Stimulated activated CD8-positive, alpha-beta memory T cell treated with anti-CD3 and anti-CD28 coated beads, Interleukin-7, amount 100 ng/mL, for 1 hour (primary cell): Measurements from ENCODE around the gene CFAP46.
"Not testable (repeated sequence)": the region's sequence is repeated elsewhere in the genome, so short reads cannot be mapped to it uniquely, and the experiment has no call there.

Experiments used
- DNase-seq, 2 donors: peaks; one replicate each; pipeline ENCODE4 v3.0.0-alpha.2; 2020; ENCODE audit warnings: low read depth in 2 of 2

The CFAP46 gene

DNA sequence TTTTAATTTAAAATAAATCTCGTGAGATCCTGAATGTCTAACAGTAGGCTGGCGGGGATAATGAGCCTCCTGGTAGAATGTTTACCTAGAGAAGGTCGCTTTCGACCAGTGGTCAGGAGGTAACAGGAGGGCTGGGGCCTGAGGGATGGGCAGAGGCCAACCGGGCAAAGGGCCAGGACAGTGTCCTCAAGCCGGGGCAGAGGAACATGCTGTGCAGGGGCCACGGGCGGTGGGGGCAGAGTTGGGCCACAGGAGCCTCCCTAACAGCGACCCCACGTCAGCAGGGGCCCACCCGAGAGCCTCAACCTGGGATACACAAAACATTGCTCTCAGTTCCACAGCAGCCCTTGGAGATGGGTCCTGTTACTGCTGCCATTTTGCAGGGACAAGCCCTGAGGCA lies 14.5 kb downstream of the CFAP46 start:
- DNase-seq, result no peak

DNA sequence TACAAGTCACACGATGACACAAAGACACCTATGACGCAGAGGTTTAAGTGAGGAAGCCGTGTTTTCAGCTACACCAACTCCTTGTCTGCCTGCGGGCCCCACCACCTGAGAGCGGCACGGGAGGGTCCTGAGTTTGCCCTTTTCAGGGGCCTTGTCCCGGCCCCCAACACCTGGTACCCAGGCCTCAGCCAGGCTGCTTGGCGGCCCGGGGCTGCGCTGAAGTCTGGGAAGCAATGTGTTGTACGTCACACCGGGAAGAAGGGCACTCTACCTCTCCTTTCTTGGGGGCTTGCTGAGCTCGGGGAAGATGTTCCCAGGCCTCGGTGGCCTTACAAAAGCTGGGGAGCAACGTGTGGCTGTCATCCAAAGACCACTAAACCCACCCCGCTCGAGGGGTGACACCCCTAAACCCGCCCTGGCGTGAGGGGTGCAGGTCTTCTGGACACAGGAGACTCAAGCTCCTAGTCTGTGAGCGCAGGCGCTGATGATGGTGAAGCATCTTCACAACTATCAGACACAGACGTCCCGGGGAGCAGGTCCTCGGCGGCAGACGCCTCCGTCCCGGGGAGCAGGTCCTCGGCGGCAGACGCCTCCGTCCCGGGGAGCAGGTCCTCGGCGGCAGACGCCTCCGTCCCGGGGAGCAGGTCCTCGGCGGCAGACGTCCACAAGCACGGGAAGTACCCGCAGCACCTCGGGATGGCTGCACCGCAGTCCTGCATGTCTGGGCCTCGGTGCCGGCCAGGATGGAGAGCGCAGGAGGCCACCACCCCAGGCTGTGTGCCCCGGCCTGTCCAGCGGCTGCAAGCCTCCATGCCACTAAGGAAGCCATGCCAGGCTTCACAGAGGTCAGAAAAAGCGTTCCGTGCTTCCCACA lies 15.4 kb downstream of the CFAP46 start:
- no peak for DNase-seq

DNA sequence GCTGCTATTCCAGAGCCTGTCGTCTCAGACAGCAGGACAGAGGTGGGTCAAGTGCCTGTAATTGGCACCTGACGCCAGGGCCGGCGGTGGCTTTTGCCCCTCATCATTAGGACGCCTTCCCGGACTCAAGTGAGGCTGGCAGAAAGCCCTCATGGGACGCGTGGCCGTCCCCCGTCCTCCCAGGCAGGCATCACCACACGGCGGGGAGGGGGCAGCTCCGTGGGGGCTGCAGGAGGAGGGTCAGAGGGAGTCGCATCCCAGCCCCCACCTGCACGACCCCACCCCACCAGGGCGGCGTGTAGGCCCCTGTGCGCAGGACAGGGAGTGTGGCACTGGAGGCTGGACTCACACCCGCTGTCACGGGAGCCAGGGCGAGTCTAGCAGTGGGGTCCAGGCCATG lies 16.3 kb downstream of the CFAP46 start:
- no peak for DNase-seq

DNA sequence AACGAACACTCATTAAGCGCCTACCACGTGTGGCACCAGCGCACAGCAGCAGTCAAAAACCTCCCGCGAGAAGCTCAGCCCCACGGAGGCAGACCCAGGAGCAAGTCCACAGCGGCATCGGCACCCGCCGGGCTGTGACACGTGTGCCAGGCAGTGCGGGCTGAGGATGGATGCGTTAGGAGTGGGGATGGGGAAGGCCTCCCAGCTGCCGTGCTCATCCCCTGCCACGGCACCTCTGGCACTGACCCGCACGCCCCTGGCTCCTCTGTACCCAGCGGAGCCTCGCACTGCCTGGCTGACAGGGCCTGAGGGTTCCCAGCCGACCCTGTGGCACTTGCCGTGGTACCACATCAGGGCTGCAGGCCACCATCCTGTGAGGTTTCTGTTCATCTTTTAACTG lies 16.8 kb downstream of the CFAP46 start:
- DNase-seq, result no peak

DNA sequence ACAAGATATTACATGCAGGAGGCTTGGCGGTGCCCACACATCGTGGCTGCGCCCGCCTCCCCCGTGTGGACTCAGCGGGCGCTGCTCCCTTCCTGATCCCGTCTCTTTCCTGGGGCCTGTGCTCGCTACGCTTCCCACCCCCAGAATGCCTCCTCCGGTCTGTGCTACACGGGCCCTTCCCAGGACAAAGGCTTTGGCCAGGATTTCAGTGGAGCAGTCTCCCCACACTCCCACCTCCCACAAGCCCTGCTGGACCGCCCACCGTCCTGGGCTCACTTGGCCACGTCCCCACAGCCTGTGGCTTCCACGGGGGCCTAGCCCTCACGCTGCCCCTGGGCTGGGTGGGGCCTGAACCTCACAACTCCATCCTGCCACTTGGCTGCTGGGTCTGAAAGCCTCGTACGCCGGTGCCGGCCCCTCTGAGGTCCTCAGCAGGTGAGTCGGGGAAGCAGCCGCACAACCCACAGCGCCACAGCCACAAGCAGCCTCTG lies 17.3 kb downstream of the CFAP46 start:
- no peak for DNase-seq

DNA sequence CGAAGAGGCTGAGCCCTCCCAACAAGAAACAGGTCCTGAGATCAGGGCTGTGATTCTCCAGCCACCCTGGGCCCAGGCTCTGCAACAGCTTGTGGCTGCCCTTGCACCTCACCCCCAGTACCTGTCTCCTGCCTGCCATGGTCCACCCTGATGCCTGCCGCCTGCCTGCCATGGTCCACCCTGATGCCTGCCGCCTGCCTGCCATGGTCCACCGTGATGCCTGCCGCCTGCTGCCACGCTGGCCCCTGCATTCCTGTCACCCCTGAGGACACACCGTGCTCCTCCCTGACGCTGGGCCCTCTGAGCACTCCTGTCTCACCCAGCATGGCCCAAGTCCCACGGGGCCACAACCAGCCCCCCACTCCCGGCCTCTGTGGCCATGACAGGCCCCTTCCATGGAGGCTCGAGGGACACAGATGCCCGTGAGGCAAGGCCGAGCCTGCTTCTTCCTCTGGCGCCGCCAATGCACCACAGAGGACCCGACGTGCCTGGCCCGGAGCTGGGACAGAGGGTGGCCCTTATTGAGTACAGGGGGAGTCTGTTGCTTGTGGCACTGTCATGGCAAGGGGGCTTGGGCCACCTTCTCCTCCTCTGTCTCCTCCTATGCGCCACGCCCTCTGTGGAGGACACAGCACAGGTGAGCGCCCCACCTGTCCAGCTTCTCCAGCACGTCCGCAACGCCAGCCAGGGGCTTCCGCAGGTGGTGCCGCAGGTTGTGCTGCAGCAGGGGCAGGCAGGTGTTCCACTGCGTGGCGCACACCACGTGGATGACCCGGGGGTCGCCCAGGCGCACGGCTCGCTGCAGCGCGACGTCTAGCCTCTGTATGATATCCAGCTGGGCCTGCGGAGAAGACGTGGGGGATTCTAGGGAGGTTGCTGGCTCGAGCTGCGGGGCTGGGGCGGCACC lies 18.1 kb downstream of the CFAP46 start:
- DNase-seq, result no peak

DNA sequence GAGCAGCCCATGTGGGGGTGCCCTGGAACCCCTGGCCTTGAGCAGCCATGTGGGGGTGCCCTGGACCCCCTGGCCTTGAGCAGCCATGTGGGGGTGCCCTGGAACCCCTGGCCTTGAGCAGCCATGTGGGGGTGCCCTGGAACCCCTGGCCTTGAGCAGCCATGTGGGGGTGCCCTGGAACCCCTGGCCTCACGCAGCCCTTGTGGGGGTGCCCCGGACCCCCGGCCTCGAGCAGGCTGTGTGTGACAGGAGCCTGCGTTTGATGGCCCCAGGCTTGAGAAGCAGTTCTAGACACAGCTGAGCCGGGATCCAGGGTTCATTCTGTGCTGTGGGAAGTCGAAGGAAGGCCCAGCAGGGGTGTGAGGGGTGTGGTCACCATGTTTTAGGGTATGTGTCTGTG lies 19.0 kb downstream of the CFAP46 start:
- DNase-seq, result not testable (repeated sequence)

DNA sequence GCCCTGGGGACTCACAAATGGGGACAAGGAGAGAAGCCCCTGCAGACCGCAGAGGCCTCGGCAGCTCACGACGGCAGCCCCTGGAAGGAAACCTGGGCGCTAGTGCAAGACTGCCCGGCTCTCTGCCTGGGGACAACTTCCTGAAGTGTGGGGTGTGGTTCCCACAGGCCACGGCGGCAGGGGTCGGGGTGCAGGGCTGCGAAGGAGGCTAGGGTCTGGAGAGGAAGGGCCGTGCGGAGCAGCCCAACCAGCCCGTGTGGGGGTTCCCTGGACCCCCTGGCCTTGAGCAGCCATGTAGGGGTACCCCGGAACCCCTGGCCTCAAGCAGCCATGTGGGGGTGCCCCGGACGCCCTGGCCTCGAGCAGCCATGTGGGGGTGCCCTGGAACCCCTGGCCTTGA lies 19.5 kb downstream of the CFAP46 start:
- DNase-seq, result no peak

DNA sequence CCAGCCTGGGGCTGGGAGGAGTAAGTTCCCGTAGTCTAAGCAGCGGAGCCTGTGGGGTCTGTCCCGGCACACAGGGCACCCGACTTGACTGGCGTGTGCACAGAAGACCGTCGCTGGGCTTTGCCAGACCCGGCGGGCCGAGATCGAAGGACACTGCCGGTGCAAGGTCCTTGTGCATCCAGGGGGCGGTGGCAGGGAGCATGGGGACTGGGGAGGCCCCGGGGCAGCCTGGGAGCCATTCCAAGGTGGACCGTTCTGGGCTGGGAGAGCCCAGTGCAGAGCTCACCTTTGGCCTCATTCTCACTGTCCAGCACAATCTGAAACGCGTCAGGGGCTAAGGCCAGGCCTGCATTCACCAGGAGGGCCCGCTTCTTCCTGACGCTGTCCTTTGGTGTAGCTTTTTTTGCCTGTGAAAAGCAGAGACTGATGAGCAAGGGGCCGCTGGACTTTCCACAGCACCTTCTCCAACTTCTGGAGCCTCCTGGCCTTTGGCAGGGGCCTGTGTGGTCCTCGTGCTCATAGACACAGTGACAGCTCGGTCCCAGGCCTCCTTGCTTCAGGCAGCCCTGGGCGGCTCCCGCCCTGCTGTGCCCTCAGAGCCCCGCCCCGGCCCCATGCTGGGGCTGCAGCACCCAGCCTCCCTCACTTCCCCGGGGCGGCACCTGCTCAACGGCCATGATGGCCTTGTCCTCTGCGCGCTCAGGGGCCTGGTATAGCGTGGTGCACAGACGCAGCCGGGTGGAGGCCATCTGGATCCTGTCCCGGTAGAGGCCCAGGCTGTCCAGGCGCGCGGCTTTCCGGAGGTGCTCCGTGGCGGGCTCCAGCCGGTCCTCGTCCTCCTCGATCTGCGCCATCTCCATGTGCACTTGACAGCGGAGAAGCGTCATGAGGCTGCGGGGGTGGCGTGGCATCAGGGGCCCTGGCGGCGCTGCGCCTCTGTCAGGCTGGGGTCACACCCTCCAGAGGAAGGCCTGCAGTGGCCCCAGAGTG lies 20.3 kb downstream of the CFAP46 start:
- DNase-seq, result no peak

DNA sequence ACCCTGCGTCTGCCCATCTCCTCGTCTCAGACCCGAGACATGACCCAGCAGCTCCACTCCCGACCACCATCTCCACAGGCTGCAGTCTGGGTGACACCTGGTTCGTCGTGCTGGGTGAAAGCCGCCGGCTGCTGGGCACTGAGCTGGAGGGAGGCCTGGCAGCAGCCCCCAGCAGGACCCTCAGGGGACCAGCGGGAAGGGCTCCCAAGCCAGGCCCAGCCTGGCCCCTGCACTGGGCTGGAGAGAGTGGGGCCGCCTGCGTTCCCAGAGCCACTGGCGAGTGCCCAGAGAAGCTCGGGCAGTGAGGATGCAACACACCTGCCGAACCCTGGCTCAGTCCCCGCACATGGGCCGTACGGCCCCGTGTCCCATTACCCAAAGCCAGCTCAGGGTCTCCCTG lies 21.3 kb downstream of the CFAP46 start:
- DNase-seq, result no peak

DNA sequence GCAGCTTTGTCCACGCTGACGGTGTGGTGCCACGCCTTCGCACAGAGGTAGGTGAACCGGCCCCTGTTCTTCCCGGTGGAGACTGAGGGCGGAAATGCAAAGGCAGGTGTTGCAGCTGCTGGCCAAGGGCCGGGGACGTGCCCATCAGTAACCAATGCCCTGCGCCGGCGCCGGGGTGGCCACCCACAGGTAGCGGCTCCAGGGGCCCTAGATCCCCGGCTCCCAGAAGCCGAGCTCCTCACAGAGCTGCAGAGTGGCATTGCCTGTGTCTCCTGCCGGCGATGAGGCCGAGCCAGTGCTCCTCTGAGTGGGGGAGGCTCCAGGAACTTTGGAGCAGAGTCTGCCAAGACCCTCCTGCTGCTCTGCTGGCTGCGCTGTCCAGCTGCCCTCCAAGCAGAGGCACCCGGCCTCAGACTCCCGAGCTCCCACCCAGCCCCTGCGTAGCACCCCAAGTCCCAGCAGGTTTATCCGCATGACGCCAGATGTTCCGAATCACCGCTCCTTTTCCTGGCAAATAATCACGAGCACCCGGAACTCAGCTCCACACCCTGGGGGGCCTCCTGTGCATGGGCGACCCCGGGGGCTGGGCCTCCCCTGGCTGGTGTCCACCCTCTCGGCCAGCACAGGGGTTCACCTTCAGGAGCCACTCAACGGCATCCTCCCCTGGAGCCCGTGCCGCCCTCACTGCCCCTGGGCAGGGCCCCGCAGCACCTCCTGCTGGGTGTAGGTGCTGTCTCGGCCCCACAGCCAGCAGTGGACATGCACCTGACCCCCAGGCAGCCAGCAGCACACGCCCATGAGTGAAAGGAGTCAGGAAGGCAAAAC lies 22.1 kb downstream of the CFAP46 start:
- no peak for DNase-seq

DNA sequence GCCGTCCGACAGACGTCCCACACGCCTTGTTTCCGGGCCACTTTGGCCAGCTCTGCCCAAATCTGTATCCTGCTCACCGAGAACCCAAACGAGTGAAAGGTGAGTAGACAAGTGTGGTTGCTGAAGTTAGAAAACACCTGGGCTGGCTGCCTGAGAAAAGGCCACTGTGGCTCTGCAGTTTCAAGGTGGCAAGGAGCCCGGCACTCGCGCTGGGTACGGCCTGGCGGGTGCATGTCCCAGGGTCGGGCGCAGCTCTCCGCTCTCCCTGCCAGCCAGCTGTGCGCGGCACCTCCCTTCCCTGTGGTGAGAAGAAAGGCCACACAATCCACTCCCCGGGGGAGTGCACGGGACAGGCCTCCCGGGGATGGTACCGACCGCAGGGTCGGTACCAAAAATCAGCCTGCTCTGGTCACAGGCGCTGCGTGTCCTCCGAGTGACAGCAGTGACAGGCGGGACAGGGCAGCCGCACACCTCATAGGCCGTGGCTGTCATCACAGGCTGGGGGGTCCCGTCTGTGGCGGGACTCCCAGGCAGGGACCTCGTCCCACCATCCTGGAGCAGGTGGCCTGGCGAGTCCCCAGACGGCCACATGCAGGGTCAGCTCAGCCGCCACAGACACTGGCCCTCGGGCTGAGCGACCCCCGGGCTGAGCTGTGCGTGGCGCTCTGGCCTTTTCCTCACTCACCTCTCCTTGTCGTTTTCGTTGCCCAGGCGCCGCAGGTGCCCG lies 22.8 kb downstream of the CFAP46 start:
- DNase-seq, result no peak

DNA sequence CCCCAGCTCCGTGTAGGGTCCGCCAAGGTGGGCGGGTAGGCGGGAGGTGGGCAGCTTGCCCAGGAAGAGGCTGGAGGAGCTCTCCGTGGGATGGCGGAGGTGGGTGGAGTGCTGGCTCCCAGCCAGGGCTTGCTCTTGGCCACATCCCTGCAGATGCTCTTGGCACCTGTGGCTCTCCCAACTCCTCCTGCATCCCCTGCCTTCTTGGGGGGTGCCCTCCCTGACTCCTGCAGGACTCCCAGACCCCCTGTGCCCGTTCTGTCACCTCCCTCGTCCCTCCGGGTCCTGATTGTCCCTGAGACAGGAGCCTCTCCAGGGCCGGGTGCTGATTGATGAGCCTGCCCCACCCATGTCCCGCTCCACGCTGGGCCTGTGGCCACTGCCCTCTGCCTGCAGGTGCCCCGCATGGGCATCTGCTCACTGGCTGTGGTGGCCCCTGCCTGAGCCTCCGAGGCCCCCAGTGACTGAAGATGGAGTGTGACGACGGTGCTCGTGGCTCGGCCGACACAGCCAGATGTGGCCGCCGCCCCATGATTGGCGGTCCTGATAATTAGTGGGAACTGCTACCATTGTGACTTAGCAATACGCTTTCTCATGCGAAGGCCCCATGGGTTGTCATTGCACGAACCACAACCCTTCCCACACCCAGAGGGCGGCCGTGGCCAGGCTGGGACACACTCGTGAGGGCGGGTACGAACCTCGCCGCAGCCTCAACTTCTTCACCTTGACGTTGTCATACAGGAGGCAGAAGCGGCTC lies 23.6 kb downstream of the CFAP46 start:
- DNase-seq, result no peak

DNA sequence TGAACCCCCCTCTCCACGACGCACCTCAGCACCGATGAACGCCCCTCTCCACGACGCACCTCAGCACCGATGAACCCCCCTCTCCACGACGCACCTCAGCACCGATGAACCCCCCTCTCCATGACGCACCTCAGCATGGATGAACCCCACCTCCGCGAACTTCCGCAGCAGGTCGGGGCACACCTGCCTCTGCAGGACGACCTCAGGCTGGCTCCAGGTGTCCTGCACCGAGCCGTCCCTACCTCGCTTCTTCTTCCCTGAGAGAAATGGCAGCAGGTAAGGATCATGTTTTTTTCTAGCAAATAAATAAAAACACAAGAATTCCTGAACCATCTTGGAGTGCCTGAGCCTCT lies 24.1 kb downstream of the CFAP46 start:
- DNase-seq, result no peak

DNA sequence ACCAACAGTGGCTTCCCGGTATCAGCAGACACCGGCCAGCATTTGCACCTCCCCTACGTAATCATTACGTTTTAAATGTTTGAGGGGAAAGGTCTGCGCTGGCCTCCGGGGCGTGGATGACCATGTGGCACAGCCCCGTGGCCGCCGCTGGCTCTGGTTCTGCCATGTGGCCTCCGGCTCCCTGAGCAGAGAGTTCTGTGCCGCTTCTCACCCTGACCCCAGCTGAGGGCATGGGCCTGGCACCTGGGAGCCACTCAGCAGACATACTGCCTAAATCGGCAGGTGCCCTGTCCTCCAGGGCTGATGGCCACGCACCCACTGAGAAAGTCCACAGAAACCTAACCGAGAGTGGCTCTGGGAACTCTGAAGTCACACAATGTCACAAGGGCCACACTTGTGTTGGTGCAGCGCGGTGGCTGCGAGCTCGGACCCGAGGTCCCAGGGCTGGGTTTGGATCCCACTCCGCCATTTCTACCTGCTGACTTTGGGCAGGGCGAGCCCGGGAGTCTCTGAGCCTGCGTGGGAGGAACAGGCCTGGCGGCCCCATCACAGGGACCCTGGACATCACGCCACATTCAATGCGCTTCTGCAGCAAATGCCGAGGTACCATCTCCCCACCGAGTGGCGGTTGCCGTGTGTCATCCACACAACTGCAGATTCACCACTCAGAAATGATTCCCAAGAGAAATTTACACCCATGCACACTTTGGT lies 25.3 kb downstream of the CFAP46 start:
- DNase-seq, result no peak

DNA sequence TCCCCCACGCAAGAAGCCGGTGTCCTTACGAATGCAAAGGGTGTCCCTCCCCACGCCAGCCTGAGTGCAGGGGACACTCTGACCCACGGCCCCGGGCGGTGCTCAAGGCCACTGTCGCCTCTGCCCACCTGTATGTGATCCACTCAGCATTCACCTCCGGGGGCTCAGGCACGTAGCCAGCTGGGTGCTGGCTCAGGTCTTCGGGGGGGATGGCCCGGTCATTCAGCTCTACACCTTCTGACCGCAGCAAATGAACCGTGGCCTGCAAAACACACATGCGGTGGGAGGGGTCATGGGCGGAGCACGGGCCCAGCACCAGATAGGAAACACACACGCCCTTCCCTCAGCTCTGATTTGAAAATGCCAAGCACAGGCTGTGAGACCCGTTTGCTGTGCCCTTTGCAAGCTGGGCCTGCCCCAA lies 25.9 kb downstream of the CFAP46 start:
- no peak for DNase-seq

DNA sequence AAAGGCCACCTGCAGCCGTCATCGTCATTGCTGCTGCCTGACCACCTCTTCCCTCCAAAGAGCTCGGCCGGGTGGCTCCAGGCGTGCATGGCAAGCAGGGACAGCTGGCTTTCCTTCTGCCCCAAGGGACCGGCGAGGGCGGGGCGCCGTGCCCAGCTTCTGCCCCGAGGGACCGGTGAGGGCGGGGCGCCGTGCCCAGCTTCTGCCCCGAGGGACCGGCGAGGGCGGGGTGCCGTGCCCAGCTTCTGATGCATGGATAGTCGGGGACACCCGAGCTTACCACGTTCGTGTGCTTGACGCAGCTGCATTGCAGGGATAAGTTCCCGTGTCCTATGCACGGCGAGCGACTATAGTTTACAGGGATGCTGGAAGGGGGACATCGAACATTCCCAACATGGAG lies 27.0 kb downstream of the CFAP46 start:
- DNase-seq, result no peak

DNA sequence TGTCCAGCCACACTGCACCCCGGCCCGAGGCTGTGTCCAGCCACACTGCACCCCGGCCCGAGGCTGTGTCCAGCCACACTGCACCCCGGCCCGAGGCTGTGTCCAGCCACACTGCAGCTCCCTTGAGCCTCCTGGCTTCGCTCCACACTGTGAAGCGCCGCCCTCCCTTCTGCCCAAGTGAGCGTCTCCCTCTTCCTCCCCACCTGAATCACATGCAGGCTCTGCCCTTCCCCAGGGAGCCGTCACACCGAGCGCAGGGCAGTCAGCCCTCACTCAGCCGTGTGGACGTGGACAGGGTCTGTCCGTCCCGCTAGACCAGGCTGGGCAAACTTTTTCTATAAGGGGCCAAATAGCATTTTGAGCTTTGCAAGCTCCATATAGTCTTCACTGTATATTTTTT lies 27.6 kb downstream of the CFAP46 start:
- no peak for DNase-seq
